Mucosa of descending colon (tissue), 3 donors: ENCODE results near the gene TMEM117. TPM values are rescaled to one million over a fixed set of nuclear protein-coding genes. Genes with fewer than 3 reads are reported as not detected.

Experiments used
- ATAC-seq: fragments of 200-7000 bp; cut with Tn5 transposase; one replicate; pipeline ENCODE4 v1.9.1; 2020; ENCODE audit warnings: mild to moderate bottlenecking, moderate library complexity
- DNase-seq, 3 donors: peaks; one replicate each; pipeline ENCODE4 v3.0.0-alpha.2; 2020
- H3K36me3 ChIP-seq: fragments of 200-600 bp; one replicate; pipeline ENCODE4 v1.8.0; 2021; ENCODE audit warnings: low read depth, mild to moderate bottlenecking
- H3K4me1 ChIP-seq: fragments of 200-600 bp; one replicate; pipeline ENCODE4 v1.8.0; 2021; ENCODE audit warnings: low read depth, mild to moderate bottlenecking
- H3K4me3 ChIP-seq: fragments of 200-600 bp; one replicate; pipeline ENCODE4 v1.8.0; 2021; ENCODE audit warnings: mild to moderate bottlenecking
- H3K9me3 ChIP-seq: fragments of 200-600 bp; one replicate; pipeline ENCODE4 v1.8.0; 2021; ENCODE audit warnings: mild to moderate bottlenecking
- intact Hi-C, 2 donors: fragments of 100-400 bp; cut with DNase I in 1 of 2; cut with micrococcal nuclease in 1 of 2; formaldehyde crosslinking; loops; one replicate each; pipeline versions ENCODE4 v1.11.0 to v1.11.1; 2022; cut with DNase I, micrococcal nuclease
- total RNA-seq, 3 donors: library from RNA; stranded (reverse); fragmentation: NEBNext Ultra II Directional in 2 of 3; extraction: Animal tissue kit (Norgen Biotek cat#: 25700) in 2 of 3; gene quantifications; one replicate each; pipeline versions ENCODE4 v1.2.1 to v1.2.4, GENCODE V29; 2021 to 2023
- TF ChIP-seq, protein P1 (sequence below): fragments of 200-600 bp; IDR thresholded peaks from one replicate; pipeline ENCODE4 v1.8.0; 2022; ENCODE audit warnings: antibody characterized with exemption, mild to moderate bottlenecking
- donor health status: DM: no; HTN: no; CAD: no; lungs with moderate emphysema.
- donor health status: DM: no; HTN: no; CAD: no.
- donor health status: DM: no; HTN: yes; CAD: no.

TMEM117 gene
- total RNA-seq, 3 donors from 2014 or later: 10.1 to 15.2 (median 12.3) TPM

DNA sequence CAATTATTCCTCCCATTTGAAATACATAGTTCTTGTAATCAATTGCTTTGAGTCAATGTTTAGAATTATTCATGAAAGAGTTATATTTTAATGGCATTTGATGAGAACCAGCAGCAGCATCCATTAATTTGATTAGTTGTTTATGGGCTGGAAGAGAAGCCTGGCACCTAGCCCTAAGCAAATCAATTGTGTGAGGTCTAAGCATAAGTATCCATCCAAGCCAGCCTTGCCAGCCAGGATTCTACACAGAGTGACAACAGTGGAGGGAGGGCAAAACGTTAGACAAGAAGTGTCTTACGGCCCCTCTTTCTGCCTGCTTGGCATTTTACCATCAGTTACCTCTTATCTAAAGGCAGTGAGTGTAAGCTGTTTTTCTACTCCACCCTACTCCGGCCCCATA, 561.8 kb downstream of the TMEM117 start:
- Histone ChIP-seq H3K4me3 (no peak overlapping the region), H3K36me3 (no peaks in the 10 kb centered on the region), H3K4me1 (no peaks in the 10 kb centered on the region), H3K9me3 (no peaks in the 10 kb centered on the region)
- intact Hi-C loops: no loop called here
- DNase-seq: no peak
- TF ChIP-seq, protein P1, sequence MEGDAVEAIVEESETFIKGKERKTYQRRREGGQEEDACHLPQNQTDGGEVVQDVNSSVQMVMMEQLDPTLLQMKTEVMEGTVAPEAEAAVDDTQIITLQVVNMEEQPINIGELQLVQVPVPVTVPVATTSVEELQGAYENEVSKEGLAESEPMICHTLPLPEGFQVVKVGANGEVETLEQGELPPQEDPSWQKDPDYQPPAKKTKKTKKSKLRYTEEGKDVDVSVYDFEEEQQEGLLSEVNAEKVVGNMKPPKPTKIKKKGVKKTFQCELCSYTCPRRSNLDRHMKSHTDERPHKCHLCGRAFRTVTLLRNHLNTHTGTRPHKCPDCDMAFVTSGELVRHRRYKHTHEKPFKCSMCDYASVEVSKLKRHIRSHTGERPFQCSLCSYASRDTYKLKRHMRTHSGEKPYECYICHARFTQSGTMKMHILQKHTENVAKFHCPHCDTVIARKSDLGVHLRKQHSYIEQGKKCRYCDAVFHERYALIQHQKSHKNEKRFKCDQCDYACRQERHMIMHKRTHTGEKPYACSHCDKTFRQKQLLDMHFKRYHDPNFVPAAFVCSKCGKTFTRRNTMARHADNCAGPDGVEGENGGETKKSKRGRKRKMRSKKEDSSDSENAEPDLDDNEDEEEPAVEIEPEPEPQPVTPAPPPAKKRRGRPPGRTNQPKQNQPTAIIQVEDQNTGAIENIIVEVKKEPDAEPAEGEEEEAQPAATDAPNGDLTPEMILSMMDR: no peak
- ATAC-seq: no peak

DNA sequence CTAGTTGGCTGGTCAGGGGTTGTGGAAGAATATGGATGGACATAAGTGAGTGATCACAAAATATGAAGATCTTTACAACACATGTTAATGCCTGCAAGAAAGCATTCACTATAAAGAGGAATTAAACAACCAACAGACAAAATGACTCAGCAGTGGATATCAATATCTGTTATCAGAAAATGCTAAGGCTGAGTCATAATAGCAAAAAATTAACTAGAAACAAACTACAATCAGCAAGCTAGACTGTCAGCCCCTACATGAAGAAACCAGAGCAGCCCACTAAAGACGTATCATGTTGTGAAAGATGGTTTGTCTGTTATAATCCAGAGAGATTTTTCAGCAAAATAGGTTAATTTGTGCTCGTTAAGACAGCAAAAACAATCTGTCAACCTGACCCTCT, 567.3 kb downstream of the TMEM117 start:
- H3K9me3 ChIP-seq: no peaks in the 10 kb centered on the region
- no peak overlapping the region for H3K4me3 ChIP-seq
- no peaks in the 10 kb centered on the region for H3K4me1 ChIP-seq
- intact Hi-C loops: no loop called here
- DNase-seq (no peak), ATAC-seq (no peak)
- TF ChIP-seq, protein P1: no peak
- H3K36me3 ChIP-seq: no peaks in the 10 kb centered on the region

DNA sequence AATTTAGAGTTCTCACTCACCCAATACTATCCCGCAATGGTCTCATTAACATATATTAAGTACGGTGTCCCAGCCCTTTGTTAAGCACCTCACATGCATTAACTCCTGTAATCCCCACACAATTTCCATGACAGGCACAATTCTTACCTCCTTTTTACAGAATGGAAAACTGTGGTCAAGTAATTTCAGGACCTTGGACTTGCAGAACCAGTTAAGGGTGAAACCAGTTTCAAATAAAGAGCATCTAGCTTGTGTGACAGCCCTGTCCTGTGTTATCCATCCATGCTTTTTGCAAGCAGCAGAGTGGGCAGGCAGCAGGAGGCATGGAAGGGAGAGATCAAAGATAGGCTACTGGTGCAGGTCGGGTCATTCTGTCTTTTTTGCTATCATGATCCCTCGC, 569.4 kb downstream of the TMEM117 start:
- TF ChIP-seq, protein P1: no peak
- Histone ChIP-seq H3K9me3 (no peaks in the 10 kb centered on the region), H3K4me1 (no peaks in the 10 kb centered on the region), H3K4me3 (no peak overlapping the region), H3K36me3 (no peaks in the 10 kb centered on the region)
- no peak for DNase-seq
- intact Hi-C loops: no loop called here
- no peak for ATAC-seq

DNA sequence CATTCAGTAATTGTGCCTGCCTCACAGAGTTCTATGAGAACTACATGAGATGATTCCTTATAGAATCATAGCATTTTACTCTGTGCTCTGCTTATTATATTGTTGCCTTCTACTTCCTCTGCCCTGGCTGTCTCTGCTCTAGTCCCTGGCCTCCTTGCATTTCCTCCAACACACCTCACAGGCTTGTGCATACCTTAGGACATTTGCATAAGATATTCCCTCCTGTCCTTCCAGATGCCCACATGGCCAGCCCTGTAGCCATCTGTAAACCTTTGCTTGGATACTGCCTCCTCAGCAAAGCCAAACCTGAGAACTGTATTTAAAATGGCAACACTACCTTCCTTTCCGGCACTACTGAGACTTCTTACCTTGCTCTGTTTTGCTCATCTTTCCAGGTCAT, 586.7 kb downstream of the TMEM117 start:
- Histone ChIP-seq H3K9me3 (no peaks in the 10 kb centered on the region), H3K4me1 (no peaks in the 10 kb centered on the region)

DNA sequence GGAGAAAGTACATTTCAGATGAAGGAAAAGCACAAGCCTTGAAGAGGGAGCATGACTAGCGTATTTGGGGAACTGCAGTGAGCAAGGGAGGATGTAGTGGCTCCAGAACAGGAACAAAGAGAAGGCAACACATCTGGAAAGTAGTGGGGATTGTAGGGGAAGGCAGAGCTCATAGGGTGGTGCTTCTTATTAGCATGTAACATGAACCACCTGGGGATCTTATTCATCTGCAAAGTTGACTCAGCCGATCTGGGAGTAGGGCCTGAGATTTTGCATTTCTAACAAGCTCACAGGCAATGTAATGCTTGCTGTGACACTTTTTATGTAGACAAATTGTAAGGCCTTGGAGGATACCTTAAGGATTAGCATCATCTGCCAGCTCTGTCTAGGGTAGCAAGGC, 592.9 kb downstream of the TMEM117 start:
- H3K4me1 ChIP-seq: no peaks in the 10 kb centered on the region
- intact Hi-C loops: no loop called here
- ATAC-seq: no peak

More for the DNA sequence above, 586.7 kb downstream of the TMEM117 start:
- DNase-seq (no peak), ATAC-seq (no peak)
- TF ChIP-seq, protein P1: no peak
- Histone ChIP-seq H3K4me3 (no peak overlapping the region), H3K36me3 (no peaks in the 10 kb centered on the region)
- intact Hi-C loops: no loop called here

More for the DNA sequence above, 592.9 kb downstream of the TMEM117 start:
- Histone ChIP-seq H3K9me3 (no peaks in the 10 kb centered on the region), H3K4me3 (no peak overlapping the region), H3K36me3 (no peaks in the 10 kb centered on the region)
- TF ChIP-seq, protein P1: no peak
- no peak for DNase-seq
